GM12801 (cell line): ENCODE measurements around the gene PCMT1.

ENCODE experiments used
- TF ChIP-seq, protein P1 (sequence below): IDR thresholded peaks from one replicate; pipeline ENCODE4 v1.5.1; 2011; ENCODE audit warnings: control low read depth; ENCODE audit not compliant: insufficient read length; ENCODE audit errors: extremely low read depth

Gene PCMT1

DNA sequence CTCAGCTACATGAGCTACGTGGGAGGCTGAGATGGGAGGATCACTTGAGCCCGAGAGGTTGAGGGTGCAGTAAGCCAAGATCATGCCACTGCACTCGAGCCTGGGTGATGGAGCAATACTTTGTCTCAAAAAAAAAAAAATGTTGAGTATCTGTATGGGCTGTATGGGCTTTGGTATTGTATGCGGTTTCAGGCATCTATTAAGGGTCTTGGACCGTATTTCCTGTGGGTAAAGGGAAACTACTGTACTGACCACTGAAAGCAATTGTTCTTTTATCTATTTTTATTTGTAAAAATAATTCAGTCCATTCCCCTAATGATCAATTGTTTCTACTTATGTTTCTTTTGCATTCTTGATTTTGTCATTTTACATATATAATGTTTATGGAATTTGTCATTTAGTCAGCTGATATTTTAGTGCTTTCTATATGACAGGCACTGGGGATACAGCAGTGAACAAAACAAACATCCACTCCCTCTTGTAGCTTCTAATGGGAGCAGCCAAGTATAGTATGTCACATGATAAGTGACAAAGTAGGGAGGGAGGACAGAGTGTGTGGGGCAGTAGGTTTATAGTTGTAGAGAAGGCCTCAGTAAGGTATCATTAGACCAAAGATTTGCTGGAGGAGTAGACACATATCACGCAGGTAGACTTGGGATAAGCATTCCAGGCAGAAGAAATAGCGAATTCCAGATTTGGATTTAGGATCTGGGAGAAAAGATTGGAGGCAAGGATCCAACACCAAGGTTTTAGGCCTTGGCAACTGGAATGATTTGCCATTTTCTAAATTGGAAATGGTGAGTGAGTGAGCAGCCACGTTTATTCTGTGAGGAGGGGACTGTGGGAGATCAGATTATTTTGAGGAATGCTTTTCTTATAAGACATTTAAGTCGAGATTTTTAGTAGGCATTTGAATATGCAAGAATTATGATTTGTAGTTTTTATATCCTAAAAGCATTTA, 6.0 kb downstream of the PCMT1 start:
- TF ChIP-seq, protein P1, sequence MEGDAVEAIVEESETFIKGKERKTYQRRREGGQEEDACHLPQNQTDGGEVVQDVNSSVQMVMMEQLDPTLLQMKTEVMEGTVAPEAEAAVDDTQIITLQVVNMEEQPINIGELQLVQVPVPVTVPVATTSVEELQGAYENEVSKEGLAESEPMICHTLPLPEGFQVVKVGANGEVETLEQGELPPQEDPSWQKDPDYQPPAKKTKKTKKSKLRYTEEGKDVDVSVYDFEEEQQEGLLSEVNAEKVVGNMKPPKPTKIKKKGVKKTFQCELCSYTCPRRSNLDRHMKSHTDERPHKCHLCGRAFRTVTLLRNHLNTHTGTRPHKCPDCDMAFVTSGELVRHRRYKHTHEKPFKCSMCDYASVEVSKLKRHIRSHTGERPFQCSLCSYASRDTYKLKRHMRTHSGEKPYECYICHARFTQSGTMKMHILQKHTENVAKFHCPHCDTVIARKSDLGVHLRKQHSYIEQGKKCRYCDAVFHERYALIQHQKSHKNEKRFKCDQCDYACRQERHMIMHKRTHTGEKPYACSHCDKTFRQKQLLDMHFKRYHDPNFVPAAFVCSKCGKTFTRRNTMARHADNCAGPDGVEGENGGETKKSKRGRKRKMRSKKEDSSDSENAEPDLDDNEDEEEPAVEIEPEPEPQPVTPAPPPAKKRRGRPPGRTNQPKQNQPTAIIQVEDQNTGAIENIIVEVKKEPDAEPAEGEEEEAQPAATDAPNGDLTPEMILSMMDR: no peak

DNA sequence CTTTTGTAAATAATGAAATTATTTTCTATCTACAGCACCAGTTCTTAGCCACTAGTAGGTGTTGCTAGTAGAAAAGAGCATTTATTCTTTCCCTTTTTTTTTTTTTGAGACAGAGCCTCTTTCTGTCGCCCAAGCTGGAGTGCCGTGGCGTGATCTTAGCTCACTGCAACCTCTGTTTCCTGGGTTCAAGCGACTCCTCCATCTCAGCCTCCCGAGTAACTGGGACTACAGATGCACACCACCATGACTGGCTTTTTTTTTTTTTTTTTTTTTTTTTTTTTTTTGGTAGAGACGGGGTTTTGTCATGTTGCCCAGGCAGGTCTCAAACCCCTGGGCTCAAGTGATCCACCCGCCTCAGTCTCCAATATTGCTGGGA, 6.7 kb downstream of the PCMT1 start:
- TF ChIP-seq, protein P1: no peak

DNA sequence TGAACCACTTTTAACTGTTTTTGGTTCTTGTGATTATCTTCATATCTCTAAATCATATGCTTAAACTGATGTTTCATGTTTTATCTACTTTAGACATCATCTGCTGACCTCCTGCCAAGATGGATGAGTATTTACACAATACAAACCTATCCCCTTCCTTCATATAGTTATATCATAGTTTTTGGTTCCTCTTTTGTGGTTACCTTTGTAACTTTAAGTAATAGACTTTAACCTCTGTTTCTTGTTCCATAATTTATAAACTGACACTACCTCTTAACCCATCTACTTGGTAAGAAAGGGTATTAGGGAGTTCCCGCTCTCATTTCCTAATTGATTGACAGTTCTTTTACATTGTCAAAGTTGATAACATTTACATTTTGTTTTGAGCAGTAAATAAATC, 11.9 kb downstream of the PCMT1 start:
- TF ChIP-seq, protein P1: no peak

DNA sequence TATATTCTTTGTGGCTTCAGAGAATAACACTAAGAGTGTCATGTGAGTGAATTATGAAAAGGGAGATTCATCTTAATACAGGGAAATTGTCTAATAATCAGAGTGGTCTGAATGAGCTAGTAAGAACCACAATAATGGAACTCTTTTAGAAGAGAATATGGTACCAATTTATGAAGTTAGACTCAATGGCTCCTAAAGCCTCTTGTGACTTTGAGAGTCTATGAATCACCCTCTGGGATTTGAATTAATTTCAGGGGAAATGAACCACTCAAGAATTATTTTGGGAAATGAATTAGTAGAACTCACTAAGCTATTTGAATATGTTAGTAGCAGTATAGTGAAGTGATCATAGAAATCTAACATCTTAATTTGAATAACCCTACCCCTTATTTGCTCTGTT, 14.3 kb downstream of the PCMT1 start:
- TF ChIP-seq, protein P1: no peak

DNA sequence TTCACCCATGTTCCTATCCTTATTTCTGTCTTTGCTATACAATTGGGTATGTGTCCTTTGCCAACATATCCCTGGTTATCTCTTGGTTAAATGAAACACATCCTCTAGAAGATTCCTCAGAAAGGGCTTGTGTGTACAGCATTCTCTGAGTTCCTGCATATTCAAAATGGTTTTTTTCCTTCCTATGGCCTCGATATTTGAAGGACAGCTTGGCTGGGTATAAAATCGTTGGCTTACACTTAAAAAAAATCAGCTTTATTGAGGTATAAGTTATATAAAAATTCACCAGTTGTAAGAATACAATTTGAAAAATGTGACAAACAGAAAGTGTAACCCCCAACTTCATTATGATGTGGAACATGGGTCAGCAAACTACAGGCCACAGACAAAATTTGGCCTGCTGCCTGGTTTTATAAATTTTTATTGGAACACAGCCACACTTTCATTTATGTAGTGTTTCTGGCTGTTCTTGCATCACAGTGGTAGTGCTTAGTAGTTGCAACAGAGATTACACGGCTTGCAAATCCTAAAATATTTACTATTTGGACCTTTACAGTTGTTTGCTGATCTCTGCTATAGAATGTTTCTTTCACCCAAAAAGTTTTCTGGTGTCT, 16.7 kb downstream of the PCMT1 start:
- TF ChIP-seq, protein P1: no peak

DNA sequence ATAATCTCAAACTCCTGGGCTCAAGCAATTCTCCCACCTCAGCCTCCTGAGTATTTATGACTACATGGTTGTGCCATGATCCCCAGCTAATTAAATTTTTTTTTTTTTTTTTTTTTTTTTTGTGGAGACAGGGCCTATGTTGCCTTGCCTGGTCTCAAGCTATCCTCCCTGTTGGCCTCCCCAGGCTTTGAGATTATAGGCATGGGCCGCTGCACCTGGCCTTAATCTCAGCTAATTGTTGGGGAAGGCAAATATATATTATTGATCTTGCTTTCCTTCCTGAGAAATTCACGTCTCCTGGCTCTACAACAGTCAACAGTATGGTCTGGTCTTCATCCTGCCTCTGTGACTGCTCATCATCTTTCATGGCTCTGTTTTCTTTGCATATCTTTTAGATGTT, 20.1 kb downstream of the PCMT1 start:
- TF ChIP-seq, protein P1: no peak

DNA sequence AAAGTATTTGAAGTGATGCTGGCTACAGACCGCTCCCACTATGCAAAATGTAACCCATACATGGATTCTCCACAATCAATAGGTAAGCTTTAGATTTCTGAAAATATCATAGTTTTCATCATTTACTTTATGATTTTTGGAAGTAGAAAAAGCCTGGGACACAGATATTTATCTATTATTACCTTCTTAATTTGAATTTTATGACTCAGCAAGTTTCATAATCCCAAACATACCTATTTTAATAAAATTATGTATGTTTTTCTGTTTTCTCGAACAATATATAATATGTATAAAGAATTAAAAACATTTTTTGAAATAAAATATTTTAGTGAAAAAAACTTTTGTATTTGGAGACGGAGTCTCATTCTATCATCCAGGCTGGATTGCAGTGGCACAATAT, 21.6 kb downstream of the PCMT1 start:
- TF ChIP-seq, protein P1: no peak
